ENCODE data around the gene CAPN3.

DNA sequence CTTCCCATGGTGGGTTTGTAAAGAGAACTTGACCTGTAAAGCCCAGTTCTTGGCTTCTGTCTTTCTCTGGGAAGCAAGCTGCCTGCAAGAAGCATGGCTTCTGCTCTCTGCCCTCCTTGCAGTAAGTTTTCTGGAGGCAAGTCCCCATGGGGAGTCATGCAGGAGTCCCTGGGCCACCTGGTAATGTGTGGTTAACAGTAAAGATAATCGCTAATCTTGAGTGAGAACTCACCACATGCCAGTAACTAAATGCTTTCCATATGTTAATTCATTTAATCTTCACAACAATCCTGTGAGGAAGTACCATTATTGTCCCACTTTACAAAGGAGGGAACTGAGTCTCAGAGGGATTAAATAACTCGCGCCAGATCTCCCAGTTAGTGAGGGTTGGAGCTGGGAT, 4.2 kb downstream of the CAPN3 start:
- TF ChIP-seq EZH2phosphoT487 (IDR thresholded peaks at IDR 0.05; ENCODE audit: low read length): no peak
- TF ChIP-seq, protein P1, sequence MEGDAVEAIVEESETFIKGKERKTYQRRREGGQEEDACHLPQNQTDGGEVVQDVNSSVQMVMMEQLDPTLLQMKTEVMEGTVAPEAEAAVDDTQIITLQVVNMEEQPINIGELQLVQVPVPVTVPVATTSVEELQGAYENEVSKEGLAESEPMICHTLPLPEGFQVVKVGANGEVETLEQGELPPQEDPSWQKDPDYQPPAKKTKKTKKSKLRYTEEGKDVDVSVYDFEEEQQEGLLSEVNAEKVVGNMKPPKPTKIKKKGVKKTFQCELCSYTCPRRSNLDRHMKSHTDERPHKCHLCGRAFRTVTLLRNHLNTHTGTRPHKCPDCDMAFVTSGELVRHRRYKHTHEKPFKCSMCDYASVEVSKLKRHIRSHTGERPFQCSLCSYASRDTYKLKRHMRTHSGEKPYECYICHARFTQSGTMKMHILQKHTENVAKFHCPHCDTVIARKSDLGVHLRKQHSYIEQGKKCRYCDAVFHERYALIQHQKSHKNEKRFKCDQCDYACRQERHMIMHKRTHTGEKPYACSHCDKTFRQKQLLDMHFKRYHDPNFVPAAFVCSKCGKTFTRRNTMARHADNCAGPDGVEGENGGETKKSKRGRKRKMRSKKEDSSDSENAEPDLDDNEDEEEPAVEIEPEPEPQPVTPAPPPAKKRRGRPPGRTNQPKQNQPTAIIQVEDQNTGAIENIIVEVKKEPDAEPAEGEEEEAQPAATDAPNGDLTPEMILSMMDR (IDR thresholded peaks at IDR 0.05; ENCODE audit: low read length): no peak

Measured in MM.1S (cell line).